Measurements from ENCODE around the gene CLDN6.
A peak's percentile ranks its signal among the peaks of the same experiment; 100 is the strongest.

CLDN6 gene

DNA sequence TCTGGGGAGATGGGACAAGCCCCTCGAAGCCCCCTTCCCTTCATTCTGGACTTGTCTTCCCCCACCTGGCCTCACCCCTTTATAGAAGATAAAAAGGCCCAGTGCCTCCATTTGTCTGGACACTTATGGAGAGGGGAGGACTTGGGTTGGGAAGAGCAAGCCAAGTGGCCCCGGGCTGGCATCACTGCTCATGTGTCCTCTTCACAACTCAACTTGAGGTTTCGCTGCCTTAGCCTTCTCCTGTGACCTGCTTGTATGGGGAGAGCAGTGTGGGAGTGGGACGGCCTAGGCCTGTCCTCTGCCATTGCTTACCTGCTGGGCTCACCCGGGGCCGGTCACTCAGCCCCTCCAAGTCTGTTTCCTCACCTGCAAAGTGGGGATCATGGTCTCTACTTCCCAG is 47.4 kb downstream of the CLDN6 start:
- DNase-seq (ENCODE audit: low spot score): no peak

DNA sequence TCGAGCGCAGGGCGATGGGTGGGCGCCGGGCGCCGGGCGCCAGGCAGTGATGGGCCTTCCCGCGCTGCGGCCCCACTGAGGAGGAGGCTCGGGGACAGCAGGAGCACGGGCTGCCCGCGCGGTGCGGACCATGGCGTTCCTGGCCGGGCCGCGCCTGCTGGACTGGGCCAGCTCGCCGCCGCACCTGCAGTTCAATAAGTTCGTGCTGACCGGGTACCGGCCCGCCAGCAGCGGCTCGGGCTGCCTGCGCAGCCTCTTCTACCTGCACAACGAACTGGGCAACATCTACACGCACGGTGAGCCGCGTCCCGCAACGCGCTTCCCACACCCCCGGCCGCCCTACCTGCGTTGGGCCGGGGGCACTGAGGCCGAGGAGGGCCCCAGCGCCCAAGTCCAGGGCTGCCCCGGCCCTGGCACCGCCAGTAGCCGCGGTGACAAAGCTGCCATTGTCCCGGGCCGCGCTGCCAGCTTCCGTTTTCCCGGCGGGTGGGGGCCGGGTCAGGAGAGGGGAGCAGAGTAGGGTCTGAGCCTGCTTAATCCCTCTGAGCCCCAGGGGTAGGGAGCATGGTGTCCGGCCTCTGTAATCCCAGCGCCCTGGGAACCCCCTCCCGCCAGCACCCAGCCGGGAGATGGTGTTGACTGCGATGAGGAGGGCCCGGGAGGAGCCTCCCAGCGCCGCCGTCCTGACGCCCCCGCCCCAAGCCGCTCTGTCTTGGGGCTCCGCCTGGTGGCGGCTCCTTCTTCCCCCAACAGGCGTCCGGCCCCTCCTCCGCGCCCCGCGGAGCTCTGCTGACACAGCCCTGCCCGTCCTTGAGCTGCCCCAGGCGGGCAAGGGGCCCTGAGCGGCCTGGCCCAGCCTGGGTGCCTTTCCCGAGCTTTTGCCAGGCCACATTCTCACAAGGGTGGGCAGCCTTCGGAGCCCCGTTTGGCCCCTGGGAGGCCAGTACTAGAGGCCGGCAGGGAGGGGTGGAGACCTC is 48.1 kb downstream of the CLDN6 start:
- DNase-seq (ENCODE audit: low spot score): peak; percentile 62

GRCh38 chr16:2968738-2969544 is 49.0 kb downstream of the CLDN6 start, which contains the start of gene PAQR4:
TSS of gene PAQR4 (plus strand) at chr16:2969348. CDS start at chr16:2969675, 327 bp downstream.
- peak; percentile 96 for DNase-seq (ENCODE audit: low spot score)

- DNase-seq (ENCODE audit: low spot score): no peak
Observed at GRCh38 chr16:2968368-2968737, 49.6 kb downstream of the CLDN6 start.

GRCh38 chr16:2967721-2968161 is 50.2 kb downstream of the CLDN6 start:
- no peak for DNase-seq (ENCODE audit: low spot score)

DNA sequence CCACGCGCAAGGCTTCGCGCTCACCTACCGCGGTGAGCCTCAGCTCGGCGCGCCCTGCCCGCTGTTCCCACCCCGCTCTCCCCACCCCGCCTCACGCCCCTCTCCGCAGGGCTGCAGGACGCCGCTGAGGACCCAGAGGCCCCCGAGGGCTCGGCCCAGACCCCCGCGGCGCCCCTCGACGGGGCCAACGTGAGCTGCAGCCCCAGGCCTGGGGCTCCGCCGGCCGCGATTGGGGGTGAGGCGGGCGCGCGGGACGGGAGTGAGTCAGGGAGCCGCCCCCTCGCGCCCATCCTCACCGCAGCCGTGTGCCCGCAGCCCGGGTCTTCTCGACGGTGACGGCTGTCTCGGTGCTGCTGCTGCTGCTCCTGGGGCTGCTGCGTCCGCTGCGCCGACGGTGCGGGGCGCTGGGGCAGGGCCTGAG is 50.8 kb downstream of the CLDN6 start:
- no peak for DNase-seq (ENCODE audit: low spot score)

DNA sequence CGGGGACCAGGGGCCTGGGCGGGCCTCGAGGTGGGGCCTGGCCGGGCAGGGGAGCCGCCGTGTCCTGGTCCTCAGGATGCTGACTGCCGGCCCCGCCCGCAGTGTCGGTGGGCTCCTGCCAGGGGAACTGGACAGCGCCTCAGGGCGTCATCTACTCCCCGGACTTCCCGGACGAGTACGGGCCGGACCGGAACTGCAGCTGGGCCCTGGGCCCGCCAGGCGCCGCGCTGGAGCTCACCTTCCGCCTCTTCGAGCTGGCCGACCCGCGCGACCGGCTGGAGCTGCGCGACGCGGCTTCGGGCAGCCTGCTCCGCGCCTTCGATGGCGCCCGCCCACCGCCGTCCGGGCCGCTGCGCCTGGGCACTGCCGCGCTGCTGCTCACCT is 51.2 kb downstream of the CLDN6 start:
- no peak for DNase-seq (ENCODE audit: low spot score)

GRCh38 chr16:2966043-2966807 is 51.8 kb downstream of the CLDN6 start:
- DNase-seq (ENCODE audit: low spot score): no peak
